GM19035 (cell line): ENCODE data around the gene TNFRSF6B.
"Not testable (repeated sequence)": the region's sequence is repeated elsewhere in the genome, so short reads cannot be mapped to it uniquely, and the experiment has no call there.

Experiments
- ATAC-seq: cut with Tn5 transposase; IDR thresholded peaks from one replicate; pipeline ENCODE4 v1.9.1; 2021; ENCODE audit not compliant: unreplicated experiment

The TNFRSF6B gene

GRCh38 chr20:63661959-63662812 is 34.3 kb upstream of the TNFRSF6B start:
- no peak for ATAC-seq

GRCh38 chr20:63662813-63663189 is 33.7 kb upstream of the TNFRSF6B start:
- no peak for ATAC-seq

- ATAC-seq = no peak
These were observed 33.0 kb upstream of the TNFRSF6B start for GRCh38 chr20:63663332-63664066.

- ATAC-seq = no peak
These were observed 32.2 kb upstream of the TNFRSF6B start for GRCh38 chr20:63664143-63664851.

DNA sequence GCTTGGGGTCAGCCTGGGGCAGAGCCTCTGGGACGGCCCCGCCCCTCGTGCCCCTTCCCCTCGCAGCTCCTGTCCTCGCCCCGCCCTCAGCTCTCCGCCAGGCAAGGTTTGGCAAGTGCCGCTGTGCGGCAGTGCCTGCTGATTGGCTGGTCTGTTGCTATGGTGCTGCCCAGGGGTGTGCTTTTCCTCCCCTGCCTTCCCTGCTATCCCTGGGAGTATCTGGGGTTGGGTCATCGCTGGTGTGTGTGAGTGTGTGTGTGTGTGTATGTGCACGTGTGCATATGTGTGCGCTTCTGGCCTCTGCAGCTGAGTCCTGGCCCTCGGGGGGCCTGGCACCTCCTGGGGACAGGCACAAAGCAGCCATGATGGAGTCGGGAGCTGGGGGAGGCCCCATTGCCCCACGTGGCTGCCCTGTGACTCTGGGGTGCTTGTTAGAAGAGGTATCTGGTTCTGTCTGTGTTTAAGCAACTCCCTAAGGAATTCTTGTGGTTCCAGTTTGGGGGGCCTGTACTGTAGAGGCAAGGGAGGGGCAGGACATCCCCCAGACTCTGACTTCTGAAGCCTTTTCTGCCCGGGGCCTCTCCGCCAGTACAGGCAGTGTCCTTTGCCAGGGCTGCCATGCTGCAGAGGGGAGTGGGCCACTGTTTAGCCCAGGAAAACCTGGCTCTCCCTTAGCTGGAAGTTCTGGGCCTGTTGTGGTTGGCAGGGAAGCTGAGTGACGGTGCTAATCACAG is 31.4 kb upstream of the TNFRSF6B start:
- no peak for ATAC-seq

- no peak for ATAC-seq
These were observed 30.7 kb upstream of the TNFRSF6B start for GRCh38 chr20:63665708-63666107.

DNA sequence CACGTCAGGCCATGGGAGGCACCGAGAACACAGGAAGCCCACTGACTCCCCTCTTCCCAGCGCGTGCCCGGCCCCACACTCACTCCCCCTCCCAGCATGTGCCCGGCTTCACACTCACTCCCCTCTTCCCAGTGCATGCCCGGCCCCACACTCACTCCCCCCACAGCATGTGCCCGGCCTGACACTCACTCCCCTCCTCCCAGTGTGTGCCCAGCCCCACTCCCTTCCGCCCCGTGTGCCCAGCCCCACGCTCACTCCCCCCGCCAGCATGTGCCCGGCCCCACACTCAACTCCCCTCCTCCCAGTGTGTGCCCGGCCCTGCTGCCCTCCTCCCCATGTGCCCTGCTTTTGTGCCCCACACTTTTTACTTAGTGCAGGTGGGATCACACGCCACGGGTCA is 28.6 kb upstream of the TNFRSF6B start:
- ATAC-seq = no peak

- no peak for ATAC-seq
These were observed 28.1 kb upstream of the TNFRSF6B start for GRCh38 chr20:63668351-63668750.

DNA sequence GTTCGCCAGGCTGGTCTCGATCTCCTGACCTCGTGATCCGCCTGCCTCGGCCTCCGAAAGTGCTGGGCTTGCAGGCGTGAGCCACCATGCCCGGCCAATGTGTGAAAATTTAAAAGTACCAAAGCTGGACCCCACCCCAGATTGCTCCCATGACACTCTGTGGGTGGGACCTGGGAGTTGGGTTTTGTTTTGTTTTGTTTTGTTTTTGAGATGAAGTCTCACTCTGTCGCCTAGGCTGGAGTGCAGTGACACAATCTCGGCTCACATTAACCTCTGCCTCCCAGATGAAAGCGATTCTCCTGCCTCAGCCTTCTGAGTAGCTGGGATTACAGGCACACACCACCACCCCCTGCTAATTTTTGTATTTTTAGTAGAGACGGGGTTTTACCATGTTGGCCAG is 24.8 kb upstream of the TNFRSF6B start:
- not testable (repeated sequence) for ATAC-seq

GRCh38 chr20:63672666-63673065 is 23.8 kb upstream of the TNFRSF6B start:
- ATAC-seq = no peak

DNA sequence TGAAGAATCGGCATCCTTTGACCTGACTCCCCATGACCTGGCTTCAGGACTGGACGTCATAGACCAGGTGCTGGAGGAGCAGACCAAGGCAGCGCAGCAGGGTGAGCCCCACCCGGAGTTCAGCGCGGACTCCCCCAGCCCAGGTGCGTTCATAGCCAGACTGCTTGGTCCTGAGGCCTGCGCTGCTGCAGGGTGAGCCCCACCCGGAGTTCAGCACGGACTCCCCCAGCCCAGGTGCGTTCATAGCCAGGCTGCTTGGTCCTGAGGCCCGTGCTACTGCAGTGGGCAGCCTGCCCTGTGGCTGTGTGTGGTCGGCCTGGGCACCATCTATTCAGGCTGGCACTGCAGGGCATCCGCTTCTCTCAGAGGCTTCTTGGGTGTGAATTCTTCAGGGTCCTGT is 22.5 kb upstream of the TNFRSF6B start:
- ATAC-seq = no peak

DNA sequence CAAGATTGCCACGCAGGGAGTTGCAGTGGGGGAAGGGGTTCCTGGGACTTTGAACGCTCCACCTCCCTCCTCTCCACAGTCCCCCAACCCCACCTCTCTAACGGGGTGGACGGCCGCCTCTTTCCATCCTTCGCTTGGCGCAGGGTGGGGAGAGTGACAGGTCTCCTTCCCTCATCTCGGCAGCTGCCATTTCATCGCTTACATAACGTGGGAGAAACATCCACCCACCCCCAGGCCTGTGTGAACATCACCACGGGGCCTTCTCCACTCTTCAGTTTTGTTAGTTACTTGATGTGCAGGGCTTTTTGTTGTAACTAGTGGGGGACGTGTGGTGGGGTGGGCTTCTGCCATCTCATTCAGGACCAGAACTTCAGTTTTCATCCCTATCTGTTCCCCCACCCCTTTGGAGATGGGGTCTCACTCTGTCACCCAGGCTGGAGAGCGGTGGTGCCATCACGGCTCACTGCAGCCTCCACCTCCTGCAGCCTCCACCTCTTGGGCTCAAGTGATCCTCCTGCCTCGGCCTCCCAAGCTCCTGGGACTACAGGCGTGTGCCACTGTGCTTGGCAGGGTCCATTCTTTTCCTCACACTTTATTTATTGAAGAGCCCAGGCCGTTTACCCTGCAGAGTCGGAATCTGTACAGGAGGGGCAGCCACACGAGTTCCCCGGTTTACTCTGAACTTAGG is 20.6 kb upstream of the TNFRSF6B start:
- no peak for ATAC-seq

GRCh38 chr20:63678071-63678470 is 18.4 kb upstream of the TNFRSF6B start:
- ATAC-seq = no peak

GRCh38 chr20:63678667-63679465 is 17.6 kb upstream of the TNFRSF6B start:
- ATAC-seq = no peak

GRCh38 chr20:63679799-63680305 is 16.6 kb upstream of the TNFRSF6B start:
- ATAC-seq = no peak

DNA sequence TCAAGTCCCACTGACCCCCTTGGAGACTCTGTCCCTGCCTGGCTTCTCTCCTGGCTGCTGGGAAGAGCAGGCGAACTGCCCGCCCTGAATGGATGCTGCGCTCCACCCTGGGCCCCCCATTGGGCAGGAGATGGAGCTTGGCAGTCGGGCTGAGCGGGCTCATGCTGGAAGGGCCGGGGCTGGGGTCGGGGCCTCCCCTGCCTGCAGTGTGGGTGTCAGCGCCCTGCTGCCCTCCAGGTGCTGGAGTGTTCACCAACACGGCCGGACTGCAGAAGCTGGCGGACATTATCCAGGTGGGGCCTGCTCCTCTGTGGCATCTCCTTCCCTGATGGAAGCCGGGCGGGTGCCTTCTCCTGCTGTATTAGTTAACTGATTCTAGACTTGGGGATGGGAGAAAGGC is 16.0 kb upstream of the TNFRSF6B start:
- ATAC-seq = no peak

DNA sequence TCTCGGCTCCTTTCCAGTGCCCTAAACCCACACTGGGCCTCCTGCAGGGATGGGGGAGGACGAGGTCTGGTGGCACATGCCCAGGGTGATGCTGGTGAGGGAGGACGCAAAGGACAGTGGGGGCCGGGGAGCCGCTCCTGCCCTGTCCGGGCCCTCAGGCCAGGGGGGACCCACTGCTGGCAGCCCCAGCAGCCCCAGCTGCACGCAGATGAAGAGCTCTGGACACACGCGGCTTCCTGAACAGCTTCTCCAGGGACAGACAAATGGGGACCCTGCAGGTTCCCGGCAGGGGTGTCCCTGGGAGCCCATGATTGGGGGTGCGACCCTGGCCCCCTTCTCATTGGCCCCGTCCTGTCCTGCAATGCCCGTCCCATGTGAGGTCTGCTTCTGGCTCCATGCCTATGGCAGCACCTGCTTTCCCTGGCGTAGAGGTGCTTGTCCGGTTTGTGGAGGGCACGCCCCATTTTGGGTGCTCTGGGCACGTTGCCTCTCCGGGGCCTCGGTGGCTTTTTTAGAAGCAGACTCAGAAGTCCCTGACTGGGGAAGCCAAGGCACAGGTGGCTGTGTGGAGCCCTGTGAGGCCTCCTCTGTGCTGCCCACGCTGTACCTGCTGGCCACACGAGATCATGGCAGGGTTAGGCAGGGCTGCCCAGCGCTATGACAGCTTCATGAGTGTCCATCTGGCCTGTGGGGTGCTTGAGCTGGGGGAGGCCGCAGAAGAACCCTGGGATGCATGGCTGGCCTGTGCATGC is 15.4 kb upstream of the TNFRSF6B start:
- ATAC-seq = no peak

DNA sequence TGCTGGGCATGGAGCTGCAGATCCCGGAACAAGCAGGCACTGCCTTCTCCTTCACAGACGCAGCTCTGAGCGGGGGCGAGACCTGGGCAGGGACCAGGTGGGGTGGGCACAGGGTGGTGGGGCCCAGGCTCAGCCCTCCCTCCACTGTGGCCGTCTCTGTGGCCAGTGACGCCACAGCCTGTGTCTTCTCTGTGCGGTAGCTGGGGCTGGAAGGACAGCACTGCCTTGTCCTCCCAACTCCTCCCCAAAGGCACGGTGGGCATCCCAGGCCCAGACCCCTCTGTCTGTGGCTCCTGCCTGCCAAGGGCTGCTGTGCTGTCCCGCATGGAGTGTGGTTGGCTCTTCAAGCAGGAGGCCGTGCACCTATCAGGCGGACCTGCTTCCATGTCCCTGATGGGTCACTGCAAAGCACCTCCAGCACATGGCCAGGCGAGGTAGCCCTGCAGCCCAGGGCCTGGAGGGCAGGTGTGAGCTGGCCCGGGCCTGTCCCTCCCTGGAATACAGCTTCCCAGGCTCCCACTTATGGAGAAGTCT is 14.8 kb upstream of the TNFRSF6B start:
- no peak for ATAC-seq
